ENCODE data around the gene ZNF281. TPM values are rescaled to one million over a fixed set of nuclear protein-coding genes. Genes with fewer than 3 reads are reported as not detected.

ZNF281 gene
- total RNA-seq, 4 donors from 2014 or later: 10.4 to 14.1 (median 12.4) TPM

DNA sequence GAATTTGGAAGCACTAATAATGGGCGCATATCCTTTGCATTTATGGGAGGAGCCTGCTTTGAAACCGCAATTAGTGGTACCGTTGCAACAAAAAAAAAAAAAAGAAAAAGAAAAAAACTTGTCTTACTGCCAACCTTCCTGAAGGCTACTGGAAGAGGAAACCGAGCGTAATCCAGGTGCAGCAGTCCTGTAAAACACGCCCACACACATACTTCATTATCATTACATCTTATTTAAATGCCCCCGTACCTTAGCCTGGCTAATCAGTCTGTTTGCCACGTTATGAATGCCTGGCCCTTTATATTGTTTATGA lies 686 bp upstream of the ZNF281 start:
- intact Hi-C loops (cut with DNase I): no loop called here
- H3K4me1 ChIP-seq: peaks cover 40 to 48% (median 46%) of the 10 kb centered on the region in 4 donors
- TF ChIP-seq, protein P1, sequence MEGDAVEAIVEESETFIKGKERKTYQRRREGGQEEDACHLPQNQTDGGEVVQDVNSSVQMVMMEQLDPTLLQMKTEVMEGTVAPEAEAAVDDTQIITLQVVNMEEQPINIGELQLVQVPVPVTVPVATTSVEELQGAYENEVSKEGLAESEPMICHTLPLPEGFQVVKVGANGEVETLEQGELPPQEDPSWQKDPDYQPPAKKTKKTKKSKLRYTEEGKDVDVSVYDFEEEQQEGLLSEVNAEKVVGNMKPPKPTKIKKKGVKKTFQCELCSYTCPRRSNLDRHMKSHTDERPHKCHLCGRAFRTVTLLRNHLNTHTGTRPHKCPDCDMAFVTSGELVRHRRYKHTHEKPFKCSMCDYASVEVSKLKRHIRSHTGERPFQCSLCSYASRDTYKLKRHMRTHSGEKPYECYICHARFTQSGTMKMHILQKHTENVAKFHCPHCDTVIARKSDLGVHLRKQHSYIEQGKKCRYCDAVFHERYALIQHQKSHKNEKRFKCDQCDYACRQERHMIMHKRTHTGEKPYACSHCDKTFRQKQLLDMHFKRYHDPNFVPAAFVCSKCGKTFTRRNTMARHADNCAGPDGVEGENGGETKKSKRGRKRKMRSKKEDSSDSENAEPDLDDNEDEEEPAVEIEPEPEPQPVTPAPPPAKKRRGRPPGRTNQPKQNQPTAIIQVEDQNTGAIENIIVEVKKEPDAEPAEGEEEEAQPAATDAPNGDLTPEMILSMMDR (IDR thresholded peaks at IDR 0.05): no peak
- TF ChIP-seq POLR2A (IDR thresholded peaks at IDR 0.05; ENCODE audit: low read depth) (no peak), EP300 (IDR thresholded peaks at IDR 0.05) (no peak), POLR2AphosphoS5 (IDR thresholded peaks at IDR 0.05) (no peak)
- no peak for DNase-seq (ENCODE audit: extremely low spot score)
- H3K4me3 ChIP-seq: peak overlapping the region; percentile 88 to 98 (median 94)
- WGBS: 10% methylated on average over 8 of the region's 8 CpGs
- H3K27ac ChIP-seq (replicated peaks in 1 of 4): peak overlapping the region in 2 of 4 donors; percentile 91 to 93
- H3K9me3 ChIP-seq: no peaks in the 10 kb centered on the region
- peaks cover 0 to 8% (median 0%) of the 10 kb centered on the region in 4 donors for H3K36me3 ChIP-seq
- H3K27me3 ChIP-seq: no peaks in the 10 kb centered on the region

- no peaks in the 10 kb centered on the region for H3K27me3 ChIP-seq
- H3K9me3 ChIP-seq: no peaks in the 10 kb centered on the region
- H3K4me3 ChIP-seq: peak overlapping the region; percentile 88 to 98 (median 94)
- peaks cover 36 to 54% (median 46%) of the 10 kb centered on the region in 4 donors for H3K4me1 ChIP-seq
- H3K36me3 ChIP-seq: peaks cover 0 to 8% (median 2%) of the 10 kb centered on the region in 4 donors
- no peak for DNase-seq (ENCODE audit: extremely low spot score)
- peak overlapping the region; percentile 89 to 93 (median 90) for H3K27ac ChIP-seq (replicated peaks in 1 of 4)
- 2% methylated on average over 19 of the region's 41 CpGs for WGBS
- TF ChIP-seq POLR2A (IDR thresholded peaks at IDR 0.05; ENCODE audit: low read depth) (no peak), POLR2AphosphoS5 (IDR thresholded peaks at IDR 0.05) (no peak), EP300 (IDR thresholded peaks at IDR 0.05) (no peak)
- TF ChIP-seq, protein P1 (IDR thresholded peaks at IDR 0.05): no peak
- intact Hi-C loops (cut with DNase I): no loop called here
Observed at GRCh38 chr1:200409203-200409760, 554 bp downstream of the ZNF281 start.

- Histone ChIP-seq H3K36me3 (peaks cover 0 to 8% (median 4%) of the 10 kb centered on the region in 4 donors), H3K4me3 (no peak overlapping the region), H3K27ac (replicated peaks in 1 of 4) (no peak overlapping the region), H3K27me3 (no peaks in the 10 kb centered on the region), H3K4me1 (peaks cover 36 to 54% (median 46%) of the 10 kb centered on the region in 4 donors), H3K9me3 (no peaks in the 10 kb centered on the region)
- DNase-seq (ENCODE audit: extremely low spot score): no peak
- TF ChIP-seq EP300 (IDR thresholded peaks at IDR 0.05) (no peak), POLR2A (IDR thresholded peaks at IDR 0.05; ENCODE audit: low read depth) (no peak), POLR2AphosphoS5 (IDR thresholded peaks at IDR 0.05) (no peak)
- TF ChIP-seq, protein P1 (IDR thresholded peaks at IDR 0.05): no peak
- intact Hi-C loops (cut with DNase I): no loop called here
- WGBS: 94% methylated on average over 8 of the region's 8 CpGs
Observed at GRCh38 chr1:200406161-200406797, 3.6 kb downstream of the ZNF281 start.

- Histone ChIP-seq H3K36me3 (peaks cover 0 to 8% (median 4%) of the 10 kb centered on the region in 4 donors), H3K27me3 (no peaks in the 10 kb centered on the region), H3K9me3 (no peaks in the 10 kb centered on the region), H3K4me1 (peaks cover 33 to 48% (median 41%) of the 10 kb centered on the region in 4 donors), H3K27ac (replicated peaks in 1 of 4) (no peak overlapping the region), H3K4me3 (peak overlapping the region in 1 of 4 donors; percentile 1)
- WGBS: 50% methylated on average over 2 of the region's 2 CpGs
- no peak for TF ChIP-seq EP300 (IDR thresholded peaks at IDR 0.05)
- no peak for TF ChIP-seq POLR2A (IDR thresholded peaks at IDR 0.05; ENCODE audit: low read depth)
- no peak for TF ChIP-seq POLR2AphosphoS5 (IDR thresholded peaks at IDR 0.05)
- TF ChIP-seq, protein P1 (IDR thresholded peaks at IDR 0.05): no peak
- intact Hi-C loops (cut with DNase I): no loop called here
- DNase-seq (ENCODE audit: extremely low spot score): no peak
Observed at GRCh38 chr1:200405264-200405663, 4.6 kb downstream of the ZNF281 start.

Data from esophagus muscularis mucosa (tissue), 4 donors.